Stimulated activated CD4-positive, alpha-beta T cell treated with anti-CD3 and anti-CD28 coated beads, Interleukin-2, amount 100 ng/mL, for 48 hours (primary cell): ENCODE measurements around the gene IL12B.
"Not testable (repeated sequence)": the region's sequence is repeated elsewhere in the genome, so short reads cannot be mapped to it uniquely, and the experiment has no call there.

ENCODE experiments used
- DNase-seq, 2 donors: peaks; one replicate each; pipeline ENCODE4 v3.0.0-alpha.2; 2020

IL12B gene

GRCh38 chr5:159330131-159330800 is at the start of gene IL12B:
Gene IL12B, minus strand, starts transcription at chr5:159330487. Its CDS starts 3,705 bp downstream, at chr5:159326782.
- no peak for DNase-seq

- no peak for DNase-seq
Measured at GRCh38 chr5:159377653-159378052, 47.4 kb upstream of the IL12B start.

- DNase-seq, result not testable (repeated sequence)
Measured at GRCh38 chr5:159367866-159368265, 37.6 kb upstream of the IL12B start.

DNA sequence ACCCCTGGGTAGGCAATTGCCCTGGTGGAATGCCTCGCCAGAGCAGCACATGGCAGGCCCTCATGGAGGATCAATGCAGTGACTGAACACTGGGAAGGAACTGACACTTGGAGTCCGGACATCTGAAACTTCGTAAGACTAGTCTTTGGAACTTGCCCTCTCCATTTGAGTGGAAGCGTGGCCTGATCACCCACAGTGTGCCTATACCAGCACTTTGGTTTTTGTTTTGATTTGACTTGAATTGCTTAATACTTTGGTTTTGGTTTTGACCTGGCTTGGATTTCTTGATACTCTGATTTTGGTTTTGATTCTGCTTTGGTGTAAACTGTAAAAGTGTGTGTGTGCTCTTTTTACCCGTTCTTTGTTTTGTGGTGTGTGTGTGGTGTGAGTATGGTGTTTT is 36.5 kb upstream of the IL12B start:
- DNase-seq, result not testable (repeated sequence)

DNA sequence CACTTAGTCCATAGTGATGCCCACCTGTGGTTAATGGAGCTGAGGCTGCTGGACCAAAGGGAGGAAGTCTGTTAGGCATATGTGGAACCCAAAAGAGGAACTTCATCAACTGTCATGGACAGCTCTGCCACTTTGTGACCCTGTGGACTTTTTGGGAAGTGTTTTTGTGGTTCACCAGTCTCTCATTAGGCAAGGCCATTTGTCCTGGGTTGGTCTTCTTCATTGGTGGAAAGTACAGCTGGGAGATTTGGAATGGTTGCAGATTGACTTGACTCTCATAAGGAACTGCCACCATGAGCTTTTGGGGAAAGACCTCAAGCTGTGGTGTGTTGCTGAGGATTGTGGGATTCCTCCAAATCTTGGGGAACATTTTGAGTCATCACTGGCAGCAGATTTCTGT is 31.9 kb upstream of the IL12B start:
- DNase-seq, result no peak

DNA sequence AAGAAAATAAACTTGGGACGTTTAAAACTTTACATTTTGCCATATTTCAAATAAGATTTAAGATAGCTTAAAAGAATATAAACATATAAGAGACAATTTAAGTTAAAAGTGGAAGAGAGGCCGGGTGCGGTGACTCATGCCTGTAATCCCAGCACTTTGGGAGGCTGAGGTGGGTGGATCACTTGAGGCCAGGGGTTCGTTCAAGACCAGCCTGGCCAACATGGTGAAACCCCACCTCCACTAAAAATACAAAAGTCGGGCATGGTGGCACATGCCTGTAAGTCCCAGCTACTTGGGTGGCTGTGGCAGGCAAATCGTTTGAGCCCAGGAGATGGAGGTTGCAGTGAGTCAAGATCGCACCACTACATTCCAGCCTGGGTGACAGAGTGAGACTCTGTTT is 29.6 kb upstream of the IL12B start:
- DNase-seq, result not testable (repeated sequence)

- DNase-seq, result no peak
Measured at GRCh38 chr5:159359408-159359807, 29.1 kb upstream of the IL12B start.

GRCh38 chr5:159353661-159354252 is 23.5 kb upstream of the IL12B start:
- no peak for DNase-seq

DNA sequence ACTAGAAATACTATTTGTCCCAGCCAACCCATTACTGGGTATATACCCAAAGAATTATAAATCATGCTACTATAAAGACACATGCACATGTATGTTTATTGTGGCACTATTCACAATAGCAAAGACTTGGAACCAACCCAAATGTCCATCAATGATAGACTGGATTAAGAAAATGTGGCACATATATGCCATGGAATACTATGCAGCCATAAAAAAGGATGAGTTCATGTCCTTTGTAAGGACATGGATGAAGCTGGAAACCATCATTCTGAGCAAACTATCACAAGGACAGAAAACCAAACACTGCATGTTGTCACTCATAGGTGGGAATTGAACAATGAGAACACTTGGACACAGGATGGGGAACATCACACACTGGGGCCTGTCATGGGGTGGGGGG is 20.4 kb upstream of the IL12B start:
- DNase-seq, result not testable (repeated sequence)

DNA sequence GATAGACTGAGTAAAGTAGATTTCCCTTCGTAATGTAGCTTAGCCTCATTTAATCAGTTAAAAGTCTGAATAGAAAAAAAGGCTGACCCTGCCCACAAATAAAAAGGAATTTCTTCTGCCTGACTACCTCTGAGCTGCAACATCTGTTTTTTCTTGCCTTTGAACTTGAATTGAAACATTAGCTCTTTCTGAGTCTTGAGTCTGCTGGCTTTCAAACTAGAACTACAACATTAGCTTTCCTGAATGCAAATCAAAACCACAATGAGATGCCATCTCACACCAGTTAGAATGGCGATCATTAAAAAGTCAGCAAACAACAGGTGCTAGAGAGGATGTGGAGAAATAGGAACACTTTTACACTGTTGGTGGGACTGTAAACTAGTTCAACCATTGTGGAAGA is 19.9 kb upstream of the IL12B start:
- not testable (repeated sequence) for DNase-seq

- DNase-seq, result no peak
Measured at GRCh38 chr5:159345861-159346260, 15.6 kb upstream of the IL12B start.

DNA sequence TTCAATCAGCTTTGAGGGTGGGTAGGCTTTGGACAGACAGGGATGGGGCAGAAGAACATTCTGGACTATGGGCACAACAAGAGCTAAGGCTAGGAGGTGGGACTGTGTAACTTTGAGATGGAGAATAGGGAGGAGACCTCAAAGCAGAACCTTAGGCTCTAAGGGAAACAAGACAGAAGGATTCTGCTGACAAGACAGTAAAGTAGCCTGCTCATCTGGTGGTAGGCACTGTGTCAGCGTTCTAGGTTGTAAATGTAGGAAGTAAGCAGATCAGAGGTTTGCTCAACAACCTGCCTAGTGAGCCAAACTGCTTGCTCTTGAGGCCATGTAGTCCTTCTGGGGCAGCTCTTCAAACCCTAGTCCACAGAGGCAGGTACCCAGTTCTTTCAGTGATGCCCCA is 15.0 kb upstream of the IL12B start:
- no peak for DNase-seq

DNA sequence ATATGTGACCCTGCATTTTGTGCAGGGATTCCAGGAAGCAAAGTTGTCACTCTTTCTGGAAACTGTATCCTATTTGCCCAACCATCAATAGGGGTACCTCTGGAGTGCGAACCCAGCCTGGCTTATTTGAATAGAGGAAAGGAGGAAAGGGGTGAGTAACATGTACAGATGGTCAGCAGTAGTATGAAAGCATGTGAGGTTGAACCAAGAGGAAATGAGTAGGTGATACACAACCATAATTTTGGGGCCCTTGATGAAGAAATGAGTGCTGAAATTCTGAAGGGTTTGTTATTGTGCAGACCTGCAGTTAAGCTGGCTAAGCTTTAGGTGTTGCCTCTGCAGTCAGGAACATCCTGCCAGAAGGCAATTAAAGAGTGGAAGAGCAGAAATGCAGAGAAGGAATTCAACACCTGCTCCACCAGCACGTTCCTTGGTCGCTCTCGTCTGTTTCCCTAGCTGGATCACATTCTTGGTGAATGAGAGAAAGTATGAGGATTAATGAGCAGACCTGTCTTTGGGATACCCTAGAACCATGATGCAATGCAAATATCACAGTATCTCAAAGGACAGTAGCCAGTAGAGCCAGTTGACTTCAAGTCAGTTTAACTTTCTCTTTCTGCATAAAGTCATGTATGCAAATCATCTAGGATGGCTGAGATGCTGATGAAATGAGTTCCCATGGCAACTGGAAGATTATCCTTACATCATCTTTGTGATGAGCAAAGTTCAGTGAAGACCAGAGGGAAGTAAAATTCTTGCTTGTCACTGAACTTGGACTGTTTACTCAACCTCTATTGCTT is 13.2 kb upstream of the IL12B start:
- no peak for DNase-seq

DNA sequence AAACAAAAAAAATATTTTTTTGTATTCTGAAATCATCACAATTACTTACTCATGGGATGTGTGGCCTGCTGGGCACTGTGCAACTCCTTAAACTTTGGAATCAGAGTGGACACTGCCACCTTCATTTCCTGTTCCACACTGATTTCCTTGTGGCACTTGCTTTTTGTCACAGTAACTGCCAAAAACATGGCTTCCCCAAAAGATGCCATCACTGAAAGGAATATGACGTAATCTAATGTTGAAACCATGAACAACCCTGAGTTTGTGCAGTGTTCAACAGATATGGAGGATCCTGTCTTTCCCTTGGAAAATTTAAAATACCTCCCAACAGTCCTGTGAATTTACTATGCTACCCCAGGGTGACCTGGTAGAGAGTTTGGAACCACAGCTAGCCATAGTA is 12.6 kb upstream of the IL12B start:
- DNase-seq, result no peak

DNA sequence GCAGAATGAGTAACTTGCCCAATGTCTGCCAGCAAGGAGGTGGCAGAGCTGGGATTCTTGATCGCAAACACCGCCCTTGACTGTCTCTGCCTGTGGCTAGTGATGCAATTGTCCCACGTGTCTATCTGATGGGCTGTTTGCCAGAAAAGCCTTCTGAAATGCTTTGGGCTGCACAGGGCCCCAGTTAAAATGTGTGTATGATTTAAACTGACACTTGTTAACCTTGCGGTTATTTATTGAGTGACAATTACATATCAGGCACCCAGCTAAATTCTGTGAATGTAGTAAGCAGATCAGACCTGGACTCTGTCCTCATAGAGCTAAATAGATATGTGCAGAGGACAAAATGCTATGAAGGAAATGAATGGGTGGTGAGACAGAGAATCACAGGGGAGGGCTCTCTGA is 11.6 kb upstream of the IL12B start:
- peak; percentile 34 to 46 for DNase-seq

- no peak for DNase-seq
Measured at GRCh38 chr5:159341145-159341544, 10.9 kb upstream of the IL12B start.

- no peak for DNase-seq
Measured at GRCh38 chr5:159340511-159340910, 10.2 kb upstream of the IL12B start.

- no peak for DNase-seq
Measured at GRCh38 chr5:159339460-159339859, 9.2 kb upstream of the IL12B start.

- DNase-seq, result no peak
Measured at GRCh38 chr5:159338118-159338517, 7.8 kb upstream of the IL12B start.

GRCh38 chr5:159337016-159337955 is 7.0 kb upstream of the IL12B start:
- DNase-seq, result peak in 1 of 2 donors; percentile 19

DNA sequence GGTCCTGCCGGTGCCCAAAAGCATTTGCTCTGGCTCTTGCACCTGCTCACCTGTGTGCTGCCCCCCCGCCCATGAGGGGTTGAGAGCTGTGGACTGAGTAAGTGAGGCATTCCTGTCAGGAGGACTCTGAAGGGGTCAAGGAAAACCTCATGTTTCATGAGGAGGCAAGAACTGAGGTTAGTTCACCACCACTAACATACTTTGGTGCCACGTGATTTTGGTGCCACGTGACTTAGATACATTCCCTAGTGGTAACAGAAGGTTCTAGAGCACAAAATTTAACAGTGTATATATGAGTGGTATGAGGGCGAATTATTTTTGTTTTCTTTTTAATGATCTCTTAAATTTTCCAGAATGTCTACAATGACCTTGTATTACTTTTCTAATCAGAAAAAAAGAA is 6.3 kb upstream of the IL12B start:
- DNase-seq, result no peak

DNA sequence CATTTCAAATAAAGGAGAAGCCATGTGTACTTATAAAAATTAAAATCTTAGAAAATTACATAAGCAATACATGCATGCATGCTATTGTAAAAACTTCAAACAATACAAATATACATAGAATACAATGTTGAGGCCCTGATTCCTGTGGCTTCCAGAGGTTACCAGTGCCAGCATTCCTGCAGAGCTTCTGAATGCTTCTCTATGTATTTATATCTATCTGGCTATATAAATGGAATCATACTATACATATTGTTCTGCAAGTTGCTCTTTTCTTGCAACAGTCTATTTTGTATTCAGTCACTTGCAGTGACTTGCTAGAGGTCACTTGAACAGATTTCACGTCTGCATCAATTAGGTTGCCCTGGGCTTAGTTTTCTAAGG is 3.2 kb upstream of the IL12B start:
- DNase-seq, result no peak
